ENCODE measurements around the gene LIMS2. TPM values are rescaled to one million over a fixed set of nuclear protein-coding genes. Genes with fewer than 3 reads are reported as not detected.

The LIMS2 gene
- total RNA-seq (100 to 1,000 TPM in 3 of 7 donors, 10 to 100 TPM in 4; 62.5 to 190 (median 76.3) TPM), polyA plus RNA-seq (100 to 1,000 TPM in 2 of 3 donors, 10 to 100 TPM in 1; 76.1 to 437 (median 328) TPM)
- long read RNA-seq, donor 1, transcript LIMS2-202 (10 exons, 2,045 nt): major isoform, 7 of 7 reads
- long read RNA-seq, donor 1, partial matches to known transcripts: 0 of 7 reads
- long read RNA-seq, donor 1, other reads (novel, unspliced or antisense): 0 of 7 reads
- long read RNA-seq, donor 2, transcript LIMS2-202 (10 exons, 2,045 nt): major isoform, 10 of 13 reads
- long read RNA-seq, donor 2, partial matches to known transcripts: 0 of 13 reads
- long read RNA-seq, donor 2, other reads (novel, unspliced or antisense): 0 of 13 reads

GRCh38 chr2:127675331-127676261 is at the start of gene LIMS2:
Gene LIMS2 (minus strand): TSS chr2:127675530. CDS start chr2:127675024, 506 bp downstream.
- 7 to 13% (median 10%) methylated on average over 32 to 56 of the region's 56 CpGs for WGBS, 5 donors

DNA sequence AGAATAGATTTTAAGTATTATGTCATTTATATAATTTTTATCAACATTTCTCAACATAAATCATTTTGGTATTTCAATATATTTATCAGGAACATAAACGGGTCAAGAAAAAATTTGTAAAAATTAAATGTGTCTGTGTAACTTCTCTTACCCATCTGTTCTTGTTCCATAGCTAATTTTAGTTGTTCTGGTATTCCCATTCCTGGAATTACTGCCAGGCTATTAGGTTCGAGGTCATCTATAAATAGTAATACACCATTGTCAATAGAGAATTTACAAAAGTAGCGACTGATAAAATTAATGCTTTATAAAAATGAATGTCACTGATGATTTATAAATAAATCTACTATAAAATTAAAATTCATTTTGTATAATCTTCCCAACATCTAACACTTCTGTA is 47.5 kb upstream of the LIMS2 start:
- Histone ChIP-seq H3K27ac (no peak overlapping the region), H3K36me3 (peaks cover 7 to 84% (median 47%) of the 10 kb centered on the region in 6 donors), H3K27me3 (replicated peaks in 1 of 7) (no peaks in the 10 kb centered on the region), H3K4me1 (no peaks in the 10 kb centered on the region), H3K4me3 (no peak overlapping the region), H3K9me3 (no peaks in the 10 kb centered on the region)
- no peak for DNase-seq
- intact Hi-C loops (cut with DNase I; ENCODE audit: low total_unique reads): no loop called here
- WGBS, 5 donors: 75 to 89% (median 80%) methylated on average over 3 of the region's 3 CpGs
- TF ChIP-seq POLR2A (IDR thresholded peaks at IDR 0.05): no peak
- TF ChIP-seq CTCF (IDR thresholded peaks at IDR 0.05 in 8 of 11, conservative IDR thresholded peaks at IDR 0.05 in 3 of 11): no peak

More at GRCh38 chr2:127675331-127676261, at the start of gene LIMS2:
- Histone ChIP-seq H3K27ac (peak within 1 kb of the TSS; percentile 63 to 90 (median 86)), H3K4me3 (peak within 1 kb of the TSS; percentile 45 to 78 (median 62)), H3K27me3 (replicated peaks in 1 of 7) (peaks cover 0 to 69% (median 23%) of the 10 kb centered on the region in 7 donors), H3K4me1 (peaks cover 4 to 65% (median 40%) of the 10 kb centered on the region in 6 donors), H3K36me3 (no peaks in the 10 kb centered on the region), H3K9me3 (no peaks in the 10 kb centered on the region)
- peak; percentile 78 for DNase-seq
- TF ChIP-seq POLR2AphosphoS5 (IDR thresholded peaks at IDR 0.05) (peak; percentile 19 to 65 (median 56)), CTCF (IDR thresholded peaks at IDR 0.05 in 8 of 11, conservative IDR thresholded peaks at IDR 0.05 in 3 of 11) (peak in 2 of 11 experiments; percentile 14 to 16), POLR2A (IDR thresholded peaks at IDR 0.05) (no peak)
- intact Hi-C loops (cut with DNase I; ENCODE audit: low total_unique reads): no loop called here

DNA sequence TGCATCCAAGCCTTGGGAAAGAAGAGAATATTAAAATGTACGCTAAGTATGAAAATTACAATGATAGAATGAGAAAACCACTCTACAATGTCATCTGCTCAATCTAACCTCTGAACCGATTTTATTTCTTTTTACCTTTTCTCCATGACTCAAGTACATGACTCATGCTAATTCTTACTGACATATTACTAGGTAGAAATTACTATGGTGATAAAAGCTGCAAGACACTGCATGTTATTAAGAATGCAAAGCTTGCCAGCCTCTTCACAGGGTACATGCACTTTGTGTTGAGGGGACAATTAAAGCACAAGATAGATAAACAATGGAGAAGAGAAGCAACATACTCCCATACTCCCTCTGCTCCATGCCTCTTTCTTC is 46.6 kb upstream of the LIMS2 start:
- Histone ChIP-seq H3K4me1 (no peaks in the 10 kb centered on the region), H3K27ac (no peak overlapping the region), H3K27me3 (replicated peaks in 1 of 7) (no peaks in the 10 kb centered on the region), H3K9me3 (no peaks in the 10 kb centered on the region), H3K4me3 (no peak overlapping the region), H3K36me3 (peaks cover 7 to 93% (median 47%) of the 10 kb centered on the region in 6 donors)
- no peak for DNase-seq
- whole genome bisulfite sequencing, 5 donors: 95 to 100% (median 98%) methylated on average over 2 of the region's 2 CpGs
- intact Hi-C loops (cut with DNase I; ENCODE audit: low total_unique reads): no loop called here
- TF ChIP-seq POLR2AphosphoS5 (IDR thresholded peaks at IDR 0.05): no peak
- TF ChIP-seq CTCF (IDR thresholded peaks at IDR 0.05 in 8 of 11, conservative IDR thresholded peaks at IDR 0.05 in 3 of 11): no peak
- TF ChIP-seq POLR2A (IDR thresholded peaks at IDR 0.05): no peak

Measured in spleen (tissue), 13 donors.